H9 (cell line): Measurements from ENCODE around the gene TMED6. TPM values are rescaled to one million over a fixed set of nuclear protein-coding genes. Genes with fewer than 3 reads are reported as not detected.

Experiments
- DNase-seq: peaks from one replicate; pipeline ENCODE4 v3.0.0-alpha.2; 2017
- H2AFZ ChIP-seq: one replicate; pipeline ENCODE4 v1.6.1; 2013; ENCODE audit warnings: mild to moderate bottlenecking, low read length, control low read depth, moderate library complexity
- H2AK5ac ChIP-seq: 2 replicates; pipeline ENCODE4 v1.6.1; 2013; ENCODE audit warnings: low read length, control low read depth, mixed read lengths; ENCODE audit not compliant: insufficient read length
- H2BK120ac ChIP-seq: one replicate; pipeline ENCODE4 v1.6.1; 2013; ENCODE audit warnings: low read depth, mild to moderate bottlenecking, low read length, control low read depth, inconsistent platforms; ENCODE audit not compliant: poor library complexity, severe bottlenecking
- H2BK12ac ChIP-seq: 2 replicates; pipeline ENCODE4 v1.6.1; 2013; ENCODE audit warnings: low read length, control low read depth, mixed read lengths, low read depth; ENCODE audit not compliant: insufficient read length
- H2BK15ac ChIP-seq: 2 replicates; pipeline ENCODE4 v1.6.1; 2013; ENCODE audit warnings: low read depth, low read length, control low read depth
- H2BK20ac ChIP-seq: one replicate; pipeline ENCODE4 v1.6.1; 2013; ENCODE audit warnings: low read depth, mild to moderate bottlenecking, low read length, control low read depth, inconsistent platforms; ENCODE audit not compliant: poor library complexity, severe bottlenecking
- H2BK5ac ChIP-seq: 2 replicates; pipeline ENCODE4 v1.6.1; 2013; ENCODE audit warnings: low read length, control low read depth, mixed read lengths; ENCODE audit not compliant: insufficient read length
- H3K14ac ChIP-seq: 2 replicates; pipeline ENCODE4 v1.6.1; 2013; ENCODE audit warnings: low read length, control low read depth; ENCODE audit not compliant: insufficient read depth
- H3K18ac ChIP-seq: 2 replicates; pipeline ENCODE4 v1.6.1; 2013; ENCODE audit warnings: low read depth, mild to moderate bottlenecking, mixed read lengths, low read length, control low read depth; ENCODE audit not compliant: insufficient read length
- H3K23ac ChIP-seq: 2 replicates; pipeline ENCODE4 v1.6.1; 2013; ENCODE audit warnings: low read length, control low read depth, mixed read lengths, low read depth; ENCODE audit not compliant: insufficient read length
- H3K23me2 ChIP-seq: 2 replicates; pipeline ENCODE4 v1.6.1; 2013; ENCODE audit warnings: low read depth, mild to moderate bottlenecking, mixed read lengths, low read length, control low read depth; ENCODE audit not compliant: insufficient read length, poor library complexity, severe bottlenecking
- H3K27ac ChIP-seq: 2 replicates; pipeline ENCODE4 v1.5.1; 2013; ENCODE audit warnings: low read length, control low read depth, mixed read lengths, low read depth; ENCODE audit not compliant: insufficient read length
- H3K27me3 ChIP-seq: 2 replicates; pipeline ENCODE4 v1.6.1; 2013; ENCODE audit warnings: low read length, control low read depth, inconsistent platforms; ENCODE audit not compliant: insufficient read depth
- H3K4ac ChIP-seq: 2 replicates; pipeline ENCODE4 v1.6.1; 2013; ENCODE audit warnings: low read depth, mild to moderate bottlenecking, control low read depth, inconsistent platforms, low read length, moderate library complexity
- H3K4me1 ChIP-seq: 2 replicates; pipeline ENCODE4 v1.6.1; 2013; ENCODE audit warnings: low read length, control low read depth, inconsistent platforms; ENCODE audit not compliant: insufficient read depth
- H3K4me2 ChIP-seq: 2 replicates; pipeline ENCODE4 v1.6.1; 2013; ENCODE audit warnings: low read length, control low read depth, mixed read lengths; ENCODE audit not compliant: insufficient read length, insufficient read depth
- H3K56ac ChIP-seq: 2 replicates; pipeline ENCODE4 v1.6.1; 2013; ENCODE audit warnings: low read depth, mild to moderate bottlenecking, mixed read lengths, low read length, control low read depth; ENCODE audit not compliant: insufficient read length
- H3K79me1 ChIP-seq: 2 replicates; pipeline ENCODE4 v1.6.1; 2013; ENCODE audit warnings: low read depth, mild to moderate bottlenecking, moderate library complexity, low read length, control low read depth, inconsistent platforms; ENCODE audit not compliant: insufficient read depth, poor library complexity, severe bottlenecking
- H3K79me2 ChIP-seq: 2 replicates; pipeline ENCODE4 v1.6.1; 2013; ENCODE audit warnings: low read length, control low read depth, inconsistent platforms; ENCODE audit not compliant: insufficient read depth
- H3K9ac ChIP-seq: 2 replicates; pipeline ENCODE4 v1.6.1; 2013; ENCODE audit warnings: low read length, control low read depth, mixed read lengths; ENCODE audit not compliant: insufficient read length; ENCODE audit errors: extremely low read depth
- H3K9me3 ChIP-seq: one replicate; pipeline ENCODE4 v1.6.1; 2013; ENCODE audit warnings: low read depth, low read length, inconsistent platforms; ENCODE audit not compliant: control insufficient read depth
- H3T11ph ChIP-seq: one replicate; pipeline ENCODE4 v1.6.1; 2013; ENCODE audit warnings: mild to moderate bottlenecking, low read length, control low read depth, inconsistent platforms
- H4K20me1 ChIP-seq: one replicate; pipeline ENCODE4 v1.6.1; 2013; ENCODE audit not compliant: control insufficient read depth, insufficient read length, insufficient read depth
- H4K5ac ChIP-seq: 2 replicates; pipeline ENCODE4 v1.6.1; 2013; ENCODE audit warnings: low read depth, mild to moderate bottlenecking, mixed read lengths, low read length, control low read depth; ENCODE audit not compliant: insufficient read length
- H4K8ac ChIP-seq: replicated peaks from 2 replicates; pipeline ENCODE4 v1.6.1; 2013; ENCODE audit warnings: low read length, control low read depth, mixed read lengths, low read depth; ENCODE audit not compliant: insufficient read length
- H4K91ac ChIP-seq: 2 replicates; pipeline ENCODE4 v1.6.1; 2013; ENCODE audit warnings: low read depth, mild to moderate bottlenecking, moderate library complexity, mixed read lengths, low read length, control low read depth; ENCODE audit not compliant: insufficient read length
- H3K27ac Mint-ChIP-seq, 3 experiments: 2 replicates in 2 of 3; 3 replicates in 1 of 3; pipeline ENCODE4 v1.8.0; 2020 to 2021; ENCODE audit warnings: mixed read lengths in 3 of 3, mild to moderate bottlenecking in 1 of 3, moderate library complexity in 1 of 3
- H3K27me3 Mint-ChIP-seq: 2 replicates; pipeline ENCODE4 v1.8.0; 2021; ENCODE audit warnings: low read depth, mild to moderate bottlenecking, moderate library complexity, mixed read lengths
- H3K36me3 Mint-ChIP-seq, 3 experiments: 2 replicates in 2 of 3; 3 replicates in 1 of 3; pipeline ENCODE4 v1.8.0; 2020 to 2021; ENCODE audit warnings: low read depth in 3 of 3, mixed read lengths in 3 of 3; ENCODE audit not compliant: insufficient read depth in 1 of 3
- H3K4me1 Mint-ChIP-seq, 2 experiments: 2 replicates each; pipeline ENCODE4 v1.8.0; 2020; ENCODE audit warnings: mixed read lengths in 2 of 2
- H3K4me3 Mint-ChIP-seq, 2 experiments: 2 replicates in 1 of 2; 3 replicates in 1 of 2; pipeline ENCODE4 v1.8.0; 2020 to 2021; ENCODE audit warnings: mild to moderate bottlenecking in 2 of 2, mixed read lengths in 2 of 2, moderate library complexity in 1 of 2
- H3K9me3 Mint-ChIP-seq, 2 experiments: 2 replicates in 1 of 2; 3 replicates in 1 of 2; pipeline ENCODE4 v1.8.0; 2020; ENCODE audit warnings: mild to moderate bottlenecking in 2 of 2, mixed read lengths in 2 of 2, moderate library complexity in 1 of 2
- WGBS: extraction: QIAGEN DNeasy Blood & Tissue Kit; methylation state at CpG from one replicate; pipeline ENCODE4 v1.1.7; 2013; ENCODE audit warnings: missing lambda C conversion rate, low lambda C conversion rate, mixed read lengths; ENCODE audit not compliant: insufficient read length; ENCODE audit errors: extremely low coverage; 5-methylcytosine and 5-hydroxymethylcytosine counted together
- long read RNA-seq: library from polyadenylated mRNA; unstranded; transcript quantifications from one replicate; pipeline ENCODE4 v2.0.0, GENCODE V29; 2020
- total RNA-seq: library from RNA; stranded (reverse); gene quantifications from 2 replicates; pipeline ENCODE4 v1.2.1, GENCODE V29; 2021
- TF ChIP-seq, protein P1 (sequence below): fragments of 200-600 bp; sonication (generic); conservative IDR thresholded peaks from 3 replicates; pipeline ENCODE4 v1.8.0; 2021; ENCODE audit warnings: antibody characterized with exemption, mild to moderate bottlenecking

The TMED6 gene
- total RNA-seq = 0.31 TPM in 1 of 2 replicates, not detected in the other
- long read RNA-seq = 0 reads

GRCh38 chr16:69351309-69352027, at the start of gene TMED6:
Gene TMED6, minus strand, starts transcription at chr16:69351786. Its CDS starts 33 bp downstream, at chr16:69351753.
- H3K9ac ChIP-seq = peak within 1 kb of the TSS; percentile 7

More at GRCh38 chr16:69351309-69352027, at the start of gene TMED6:
- H2BK12ac ChIP-seq = no peak within 1 kb of the TSS
- H3K79me1 ChIP-seq = no peaks in the 10 kb centered on the region
- no peak for DNase-seq
- Mint-ChIP-seq H3K27ac (no peak within 1 kb of the TSS; a peak in 1 of 7 replicates), H3K4me1 (no peaks in the 10 kb centered on the region), H3K27me3 (no peaks in the 10 kb centered on the region), H3K36me3 (peaks cover 0 to 15% (median 4%) of the 10 kb centered on the region in 3 experiments; a peak in 4 of 7 replicates), H3K9me3 (no peaks in the 10 kb centered on the region), H3K4me3 (no peak within 1 kb of the TSS; a peak in 1 of 5 replicates)
- H2AFZ ChIP-seq = no peak within 1 kb of the TSS
- no peaks in the 10 kb centered on the region for H3K23me2 ChIP-seq
- no peak within 1 kb of the TSS for H3K18ac ChIP-seq
- H3K4ac ChIP-seq = no peak within 1 kb of the TSS
- H3K79me2 ChIP-seq = no peaks in the 10 kb centered on the region
- no peak within 1 kb of the TSS for H3K56ac ChIP-seq
- H3K27me3 ChIP-seq = no peaks in the 10 kb centered on the region
- no peak within 1 kb of the TSS for H4K91ac ChIP-seq
- H3K9me3 ChIP-seq = no peaks in the 10 kb centered on the region
- H2BK5ac ChIP-seq = no peak within 1 kb of the TSS
- H3K14ac ChIP-seq = no peak within 1 kb of the TSS
- no peak within 1 kb of the TSS for H3K4me2 ChIP-seq
- no peaks in the 10 kb centered on the region for H3K4me1 ChIP-seq
- no peak within 1 kb of the TSS for H3T11ph ChIP-seq
- H2BK20ac ChIP-seq = no peak within 1 kb of the TSS
- H4K20me1 ChIP-seq = no peaks in the 10 kb centered on the region
- no peak within 1 kb of the TSS for H4K5ac ChIP-seq
- no peak within 1 kb of the TSS for H3K23ac ChIP-seq
- TF ChIP-seq, protein P1, sequence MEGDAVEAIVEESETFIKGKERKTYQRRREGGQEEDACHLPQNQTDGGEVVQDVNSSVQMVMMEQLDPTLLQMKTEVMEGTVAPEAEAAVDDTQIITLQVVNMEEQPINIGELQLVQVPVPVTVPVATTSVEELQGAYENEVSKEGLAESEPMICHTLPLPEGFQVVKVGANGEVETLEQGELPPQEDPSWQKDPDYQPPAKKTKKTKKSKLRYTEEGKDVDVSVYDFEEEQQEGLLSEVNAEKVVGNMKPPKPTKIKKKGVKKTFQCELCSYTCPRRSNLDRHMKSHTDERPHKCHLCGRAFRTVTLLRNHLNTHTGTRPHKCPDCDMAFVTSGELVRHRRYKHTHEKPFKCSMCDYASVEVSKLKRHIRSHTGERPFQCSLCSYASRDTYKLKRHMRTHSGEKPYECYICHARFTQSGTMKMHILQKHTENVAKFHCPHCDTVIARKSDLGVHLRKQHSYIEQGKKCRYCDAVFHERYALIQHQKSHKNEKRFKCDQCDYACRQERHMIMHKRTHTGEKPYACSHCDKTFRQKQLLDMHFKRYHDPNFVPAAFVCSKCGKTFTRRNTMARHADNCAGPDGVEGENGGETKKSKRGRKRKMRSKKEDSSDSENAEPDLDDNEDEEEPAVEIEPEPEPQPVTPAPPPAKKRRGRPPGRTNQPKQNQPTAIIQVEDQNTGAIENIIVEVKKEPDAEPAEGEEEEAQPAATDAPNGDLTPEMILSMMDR = no peak
- WGBS = no CpG with 5 or more reads among the region's 12 CpGs
- H2BK120ac ChIP-seq = no peak within 1 kb of the TSS
- no peak within 1 kb of the TSS for H3K27ac ChIP-seq
- no peak within 1 kb of the TSS for H2BK15ac ChIP-seq
- H4K8ac ChIP-seq = no peak within 1 kb of the TSS
- no peak within 1 kb of the TSS for H2AK5ac ChIP-seq
